NCI-H460 (cell line): ENCODE data around the gene C2orf42. TPM values are rescaled to one million over a fixed set of nuclear protein-coding genes. Genes with fewer than 3 reads are reported as not detected.
A peak's percentile ranks its signal among the peaks of the same experiment; 100 is the strongest.
"Not testable (repeated sequence)": the region's sequence is repeated elsewhere in the genome, so short reads cannot be mapped to it uniquely, and the experiment has no call there.

Source experiments
- DNase-seq: peaks from one replicate; pipeline ENCODE4 v3.0.0-alpha.2; 2016; ENCODE audit warnings: low read depth; ENCODE audit errors: extremely low read depth
- polyA plus RNA-seq: library from polyadenylated mRNA; depleted of rRNA; stranded (reverse); fragments of >200 nt; gene quantifications from 2 replicates; pipeline ENCODE4 v1.2.3, GENCODE V29; 2014; cell fraction: nucleus; rRNA removed
- total RNA-seq: library from RNA; depleted of rRNA; stranded (reverse); fragments of >200 nt; shearing (Covaris generic); gene quantifications from 2 replicates; pipeline ENCODE4 v1.2.3, GENCODE V29; 2014; rRNA removed

The C2orf42 gene
- 15.5 and 15.6 TPM in 2 replicates for total RNA-seq
- polyA plus RNA-seq, result 6.8 and 19.2 TPM in 2 replicates

- peak; percentile 97 for DNase-seq
Observed at GRCh38 chr2:70190418-70191243, at the start of gene C2orf42. Gene C2orf42, minus strand, starts transcription at chr2:70191019. Its CDS starts 9,034 bp downstream, at chr2:70181985.

- DNase-seq, result no peak
Observed at GRCh38 chr2:70240599-70240998, 49.8 kb upstream of the C2orf42 start.

GRCh38 chr2:70233926-70234325, 43.1 kb upstream of the C2orf42 start:
- DNase-seq, result no peak

GRCh38 chr2:70226781-70227180, 36.0 kb upstream of the C2orf42 start:
- DNase-seq, result no peak

- not testable (repeated sequence) for DNase-seq
Observed at GRCh38 chr2:70223305-70223704, 32.5 kb upstream of the C2orf42 start.

GRCh38 chr2:70214953-70215549, 24.2 kb upstream of the C2orf42 start:
- no peak for DNase-seq

- DNase-seq, result no peak
Observed at GRCh38 chr2:70214365-70214764, 23.5 kb upstream of the C2orf42 start.

GRCh38 chr2:70212298-70212932, 21.6 kb upstream of the C2orf42 start:
- DNase-seq, result no peak

GRCh38 chr2:70211595-70211994, 20.8 kb upstream of the C2orf42 start:
- no peak for DNase-seq

- DNase-seq, result no peak
Observed at GRCh38 chr2:70204452-70204851, 13.6 kb upstream of the C2orf42 start.

- no peak for DNase-seq
Observed at GRCh38 chr2:70203086-70203485, 12.3 kb upstream of the C2orf42 start.

- DNase-seq, result no peak
Observed at GRCh38 chr2:70202236-70202806, 11.5 kb upstream of the C2orf42 start.

GRCh38 chr2:70201831-70202230, 11.0 kb upstream of the C2orf42 start:
- no peak for DNase-seq

- no peak for DNase-seq
Observed at GRCh38 chr2:70201225-70201768, 10.5 kb upstream of the C2orf42 start.

GRCh38 chr2:70199320-70199864, 8.6 kb upstream of the C2orf42 start:
- DNase-seq, result no peak

GRCh38 chr2:70192516-70192915, 1.7 kb upstream of the C2orf42 start:
- DNase-seq, result no peak

- no peak for DNase-seq
Observed at GRCh38 chr2:70191244-70191735, 471 bp upstream of the C2orf42 start.

- DNase-seq, result no peak
Observed at GRCh38 chr2:70188460-70188859, 2.4 kb downstream of the C2orf42 start.

GRCh38 chr2:70187170-70187569, 3.6 kb downstream of the C2orf42 start:
- DNase-seq, result not testable (repeated sequence)

GRCh38 chr2:70182689-70183088, 8.1 kb downstream of the C2orf42 start:
- no peak for DNase-seq
